ENCODE measurements around the gene SIRPD.

Gene SIRPD

GRCh38 chr20:1486566-1486965 lies 70.9 kb downstream of the SIRPD start (continued):
- TF ChIP-seq, protein P1, sequence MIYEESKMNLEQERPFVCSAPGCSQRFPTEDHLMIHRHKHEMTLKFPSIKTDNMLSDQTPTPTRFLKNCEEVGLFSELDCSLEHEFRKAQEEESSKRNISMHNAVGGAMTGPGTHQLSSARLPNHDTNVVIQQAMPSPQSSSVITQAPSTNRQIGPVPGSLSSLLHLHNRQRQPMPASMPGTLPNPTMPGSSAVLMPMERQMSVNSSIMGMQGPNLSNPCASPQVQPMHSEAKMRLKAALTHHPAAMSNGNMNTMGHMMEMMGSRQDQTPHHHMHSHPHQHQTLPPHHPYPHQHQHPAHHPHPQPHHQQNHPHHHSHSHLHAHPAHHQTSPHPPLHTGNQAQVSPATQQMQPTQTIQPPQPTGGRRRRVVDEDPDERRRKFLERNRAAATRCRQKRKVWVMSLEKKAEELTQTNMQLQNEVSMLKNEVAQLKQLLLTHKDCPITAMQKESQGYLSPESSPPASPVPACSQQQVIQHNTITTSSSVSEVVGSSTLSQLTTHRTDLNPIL (CRISPR knock-in tag; IDR thresholded peaks at IDR 0.05; ENCODE audit: low read depth), result no peak
- TF ChIP-seq TCF4 (CRISPR knock-in tag; IDR thresholded peaks at IDR 0.05; ENCODE audit: borderline replicate concordance), result no peak

- TF ChIP-seq ZNF8 (CRISPR knock-in tag; IDR thresholded peaks at IDR 0.05), result no peak
- TF ChIP-seq ZFP30 (CRISPR knock-in tag; IDR thresholded peaks at IDR 0.05), result no peak
- no peak for TF ChIP-seq SNAI2 (CRISPR knock-in tag; IDR thresholded peaks at IDR 0.05)
- TF ChIP-seq BACH2 (CRISPR knock-in tag; IDR thresholded peaks at IDR 0.05; ENCODE audit: borderline replicate concordance), result no peak
- no peak for TF ChIP-seq TOX (CRISPR knock-in tag; IDR thresholded peaks at IDR 0.05; ENCODE audit: borderline replicate concordance)
- no peak for TF ChIP-seq ISL1 (CRISPR knock-in tag; IDR thresholded peaks at IDR 0.05)
- TF ChIP-seq GLIS3 (CRISPR knock-in tag; IDR thresholded peaks at IDR 0.05), result no peak
- TF ChIP-seq PATZ1 (CRISPR knock-in tag; IDR thresholded peaks at IDR 0.05; ENCODE audit: borderline replicate concordance), result no peak
- TF ChIP-seq ARNTL (CRISPR knock-in tag; IDR thresholded peaks at IDR 0.05; ENCODE audit: borderline replicate concordance, low read depth), result no peak
- no peak for TF ChIP-seq ZNF70 (CRISPR knock-in tag; IDR thresholded peaks at IDR 0.05)
- TF ChIP-seq ZFP3 (CRISPR knock-in tag; IDR thresholded peaks at IDR 0.05), result no peak
- TF ChIP-seq TSHZ2 (CRISPR knock-in tag; IDR thresholded peaks at IDR 0.05), result no peak
- TF ChIP-seq ZC3H10 (CRISPR knock-in tag; IDR thresholded peaks at IDR 0.05), result no peak
- TF ChIP-seq CSDC2 (CRISPR knock-in tag; IDR thresholded peaks at IDR 0.05), result no peak
- TF ChIP-seq ZNF565 (CRISPR knock-in tag; conservative IDR thresholded peaks at IDR 0.05; ENCODE audit: low read depth), result no peak
- TF ChIP-seq, protein P2, sequence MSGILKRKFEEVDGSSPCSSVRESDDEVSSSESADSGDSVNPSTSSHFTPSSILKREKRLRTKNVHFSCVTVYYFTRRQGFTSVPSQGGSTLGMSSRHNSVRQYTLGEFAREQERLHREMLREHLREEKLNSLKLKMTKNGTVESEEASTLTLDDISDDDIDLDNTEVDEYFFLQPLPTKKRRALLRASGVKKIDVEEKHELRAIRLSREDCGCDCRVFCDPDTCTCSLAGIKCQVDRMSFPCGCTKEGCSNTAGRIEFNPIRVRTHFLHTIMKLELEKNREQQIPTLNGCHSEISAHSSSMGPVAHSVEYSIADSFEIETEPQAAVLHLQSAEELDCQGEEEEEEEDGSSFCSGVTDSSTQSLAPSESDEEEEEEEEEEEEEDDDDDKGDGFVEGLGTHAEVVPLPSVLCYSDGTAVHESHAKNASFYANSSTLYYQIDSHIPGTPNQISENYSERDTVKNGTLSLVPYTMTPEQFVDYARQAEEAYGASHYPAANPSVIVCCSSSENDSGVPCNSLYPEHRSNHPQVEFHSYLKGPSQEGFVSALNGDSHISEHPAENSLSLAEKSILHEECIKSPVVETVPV (CRISPR knock-in tag; IDR thresholded peaks at IDR 0.05), result no peak
- TF ChIP-seq ESRRG (CRISPR knock-in tag; IDR thresholded peaks at IDR 0.05), result no peak
- no peak for TF ChIP-seq OSR1 (CRISPR knock-in tag; IDR thresholded peaks at IDR 0.05)
- TF ChIP-seq, protein P1 (CRISPR knock-in tag; IDR thresholded peaks at IDR 0.05; ENCODE audit: low read depth), result no peak
- no peak for ATAC-seq
These were observed 72.9 kb downstream of the SIRPD start for GRCh38 chr20:1484438-1485116.
